Measurements from ENCODE around the gene PODXL2.

DNA sequence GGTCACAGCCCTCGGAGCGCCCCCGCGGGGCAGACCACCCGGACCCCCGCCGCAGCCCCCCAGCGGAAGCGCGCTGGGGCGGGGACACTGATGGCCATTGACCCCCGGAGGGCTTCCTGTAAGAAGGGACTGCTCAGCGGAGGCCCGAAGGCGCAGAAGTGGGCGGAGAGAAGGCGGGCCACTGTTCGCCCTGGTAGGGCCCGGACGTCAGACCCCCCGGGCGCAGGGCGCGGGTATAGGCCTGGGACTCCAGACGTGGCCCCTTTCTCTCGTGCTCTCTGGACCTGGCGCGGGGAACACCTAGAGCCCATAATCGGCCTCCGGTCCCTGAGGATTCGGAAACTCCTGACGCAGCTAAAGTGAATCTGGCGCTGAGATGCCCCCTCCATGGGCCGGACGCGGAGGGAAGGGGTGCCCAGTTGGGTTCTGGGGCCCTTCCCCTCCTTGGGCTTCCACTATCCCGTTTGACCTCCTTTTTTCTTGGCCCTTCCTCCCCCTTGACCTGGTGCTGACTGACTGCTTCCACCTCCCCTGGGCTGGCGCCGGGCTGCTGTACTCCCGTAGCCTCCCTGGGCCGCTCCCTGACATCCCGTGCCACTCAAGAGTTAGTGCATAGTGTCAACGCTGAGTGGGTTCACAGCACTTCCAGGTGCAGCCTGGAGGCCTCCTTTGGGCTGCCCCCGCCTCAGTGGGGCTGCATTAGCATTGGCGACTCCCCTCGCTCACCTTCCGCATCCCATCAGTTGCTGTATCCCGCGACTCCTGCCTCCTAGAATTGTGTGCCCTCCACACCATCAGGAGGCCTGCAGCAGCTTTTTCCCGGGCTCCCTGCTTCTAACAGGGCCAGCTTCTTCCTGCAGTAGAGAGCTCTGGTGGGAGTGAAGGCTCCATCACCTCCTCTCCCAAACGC is 44.5 kb downstream of the PODXL2 start:
- TF ChIP-seq, protein P1, sequence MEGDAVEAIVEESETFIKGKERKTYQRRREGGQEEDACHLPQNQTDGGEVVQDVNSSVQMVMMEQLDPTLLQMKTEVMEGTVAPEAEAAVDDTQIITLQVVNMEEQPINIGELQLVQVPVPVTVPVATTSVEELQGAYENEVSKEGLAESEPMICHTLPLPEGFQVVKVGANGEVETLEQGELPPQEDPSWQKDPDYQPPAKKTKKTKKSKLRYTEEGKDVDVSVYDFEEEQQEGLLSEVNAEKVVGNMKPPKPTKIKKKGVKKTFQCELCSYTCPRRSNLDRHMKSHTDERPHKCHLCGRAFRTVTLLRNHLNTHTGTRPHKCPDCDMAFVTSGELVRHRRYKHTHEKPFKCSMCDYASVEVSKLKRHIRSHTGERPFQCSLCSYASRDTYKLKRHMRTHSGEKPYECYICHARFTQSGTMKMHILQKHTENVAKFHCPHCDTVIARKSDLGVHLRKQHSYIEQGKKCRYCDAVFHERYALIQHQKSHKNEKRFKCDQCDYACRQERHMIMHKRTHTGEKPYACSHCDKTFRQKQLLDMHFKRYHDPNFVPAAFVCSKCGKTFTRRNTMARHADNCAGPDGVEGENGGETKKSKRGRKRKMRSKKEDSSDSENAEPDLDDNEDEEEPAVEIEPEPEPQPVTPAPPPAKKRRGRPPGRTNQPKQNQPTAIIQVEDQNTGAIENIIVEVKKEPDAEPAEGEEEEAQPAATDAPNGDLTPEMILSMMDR (conservative IDR thresholded peaks at IDR 0.05) = no peak
- TF ChIP-seq ZFX (IDR thresholded peaks at IDR 0.05) = no peak

Measured in C4-2B (cell line).